BLaER1 treated with 17β-estradiol and CSF1 and Interleukin-3, amounts not matched to agents 10 nM and 100 nM (cell line): ENCODE results near the gene HMGCS1.

ENCODE experiments used
- H3K27ac ChIP-seq, 11 experiments: shearing (Covaris generic); formaldehyde crosslinking; 2 replicates each; pipeline ENCODE4 v1.8.1; 2022
- H3K27me3 ChIP-seq, 11 experiments: shearing (Covaris generic); formaldehyde crosslinking; 2 replicates each; pipeline ENCODE4 v1.8.1; 2022
- H3K36me3 ChIP-seq, 11 experiments: shearing (Covaris generic); formaldehyde crosslinking; 2 replicates each; pipeline ENCODE4 v1.8.1; 2022
- H3K4me1 ChIP-seq, 10 experiments: shearing (Covaris generic); formaldehyde crosslinking; 2 replicates each; pipeline ENCODE4 v1.8.1; 2022
- H3K4me2 ChIP-seq, 11 experiments: shearing (Covaris generic); formaldehyde crosslinking; 2 replicates each; pipeline ENCODE4 v1.8.1; 2022
- H3K4me3 ChIP-seq, 10 experiments: shearing (Covaris generic); formaldehyde crosslinking; 2 replicates each; pipeline ENCODE4 v1.8.1; 2022
- H3K9ac ChIP-seq, 11 experiments: shearing (Covaris generic); formaldehyde crosslinking; 2 replicates each; pipeline ENCODE4 v1.8.1; 2022
- H3K9me3 ChIP-seq, 11 experiments: shearing (Covaris generic); formaldehyde crosslinking; replicated peaks in 1 of 11; 2 replicates each; pipeline ENCODE4 v1.8.1; 2022
- H4K20me1 ChIP-seq, 11 experiments: shearing (Covaris generic); formaldehyde crosslinking; 2 replicates each; pipeline ENCODE4 v1.8.1; 2022
- Cebpa-rat ChIP-seq, 11 experiments: shearing (Covaris generic); IDR thresholded peaks; 2 replicates each; pipeline ENCODE4 v1.8.1; 2022

Gene HMGCS1

GRCh38 chr5:43313035-43313853 lies at the start of gene HMGCS1:
HMGCS1 (minus strand) TSS chr5:43313412; CDS start chr5:43298965, 14,447 bp downstream.
- no peak for TF ChIP-seq Cebpa-rat (IDR thresholded peaks at IDR 0.05)
- H3K36me3 ChIP-seq, result peaks cover 0 to 16% (median 11%) of the 10 kb centered on the region in 11 experiments; a peak in 10 of 22 replicates

GRCh38 chr5:43358726-43359125 lies 45.5 kb upstream of the HMGCS1 start:
- H3K4me2 ChIP-seq, result no peak overlapping the region
- no peaks in the 10 kb centered on the region for H3K27me3 ChIP-seq
- H3K9me3 ChIP-seq, result peaks cover 29 to 47% (median 33%) of the 10 kb centered on the region in 11 experiments
- H3K4me1 ChIP-seq, result no peaks in the 10 kb centered on the region
- H3K27ac ChIP-seq, result no peak overlapping the region
- no peak overlapping the region for H3K4me3 ChIP-seq
- H4K20me1 ChIP-seq, result no peaks in the 10 kb centered on the region
- H3K36me3 ChIP-seq, result 0 out of 22 replicates have a peak, but pooled peaks cover 0 to 10% (median 0%) of the 10 kb centered on the region in 11 experiments
- TF ChIP-seq Cebpa-rat (IDR thresholded peaks at IDR 0.05), result no peak
- H3K9ac ChIP-seq, result no peak overlapping the region

More at GRCh38 chr5:43313035-43313853, at the start of gene HMGCS1:
- peaks cover 0 to 23% (median 9%) of the 10 kb centered on the region in 11 experiments; a peak in 8 of 22 replicates for H3K9me3 ChIP-seq
- H3K27me3 ChIP-seq, result no peaks in the 10 kb centered on the region
- peak within 1 kb of the TSS; percentile 76 to 97 (median 94) for H3K4me2 ChIP-seq
- H3K27ac ChIP-seq, result peak within 1 kb of the TSS; percentile 78 to 89 (median 84)
- peak within 1 kb of the TSS; percentile 74 to 88 (median 85) for H3K4me3 ChIP-seq
- H3K9ac ChIP-seq, result peak within 1 kb of the TSS; percentile 85 to 93 (median 88)
- peaks cover 17 to 43% (median 31%) of the 10 kb centered on the region in 10 experiments for H3K4me1 ChIP-seq
- H4K20me1 ChIP-seq, result peaks cover 0 to 46% (median 40%) of the 10 kb centered on the region in 11 experiments; a peak in 14 of 22 replicates

- no peaks in the 10 kb centered on the region for H3K4me1 ChIP-seq
- no peak overlapping the region for H3K4me2 ChIP-seq
- H3K36me3 ChIP-seq, result 0 out of 22 replicates have a peak, but pooled peaks cover 0 to 10% (median 0%) of the 10 kb centered on the region in 11 experiments
- no peaks in the 10 kb centered on the region for H3K27me3 ChIP-seq
- peaks cover 29 to 47% (median 33%) of the 10 kb centered on the region in 11 experiments for H3K9me3 ChIP-seq
- TF ChIP-seq Cebpa-rat (IDR thresholded peaks at IDR 0.05), result no peak
- no peak overlapping the region for H3K9ac ChIP-seq
- no peak overlapping the region for H3K4me3 ChIP-seq
- H3K27ac ChIP-seq, result no peak overlapping the region
- no peaks in the 10 kb centered on the region for H4K20me1 ChIP-seq
These were observed 45.1 kb upstream of the HMGCS1 start for GRCh38 chr5:43358301-43358700.

- no peaks in the 10 kb centered on the region for H3K4me1 ChIP-seq
- no peak overlapping the region for H3K27ac ChIP-seq
- TF ChIP-seq Cebpa-rat (IDR thresholded peaks at IDR 0.05), result no peak
- H3K27me3 ChIP-seq, result no peaks in the 10 kb centered on the region
- H3K4me3 ChIP-seq, result no peak overlapping the region
- H4K20me1 ChIP-seq, result no peaks in the 10 kb centered on the region
- H3K4me2 ChIP-seq, result no peak overlapping the region
- 0 out of 22 replicates have a peak, but pooled peaks cover 0 to 10% (median 0%) of the 10 kb centered on the region in 11 experiments for H3K36me3 ChIP-seq
- peaks cover 29 to 47% (median 33%) of the 10 kb centered on the region in 11 experiments for H3K9me3 ChIP-seq
- no peak overlapping the region for H3K9ac ChIP-seq
These were observed 44.7 kb upstream of the HMGCS1 start for GRCh38 chr5:43357878-43358281.

- Histone ChIP-seq H3K9ac (no peak overlapping the region), H3K4me2 (no peak overlapping the region), H3K4me1 (no peaks in the 10 kb centered on the region), H4K20me1 (no peaks in the 10 kb centered on the region), H3K36me3 (0 out of 22 replicates have a peak, but pooled peaks cover 0 to 10% (median 0%) of the 10 kb centered on the region in 11 experiments), H3K27me3 (no peaks in the 10 kb centered on the region), H3K9me3 (peaks cover 29 to 46% (median 33%) of the 10 kb centered on the region in 11 experiments), H3K4me3 (no peak overlapping the region), H3K27ac (no peak overlapping the region)
- no peak for TF ChIP-seq Cebpa-rat (IDR thresholded peaks at IDR 0.05)
These were observed 43.9 kb upstream of the HMGCS1 start for GRCh38 chr5:43357067-43357466.

GRCh38 chr5:43354774-43355173 lies 41.6 kb upstream of the HMGCS1 start:
- Histone ChIP-seq H4K20me1 (no peaks in the 10 kb centered on the region), H3K9ac (no peak overlapping the region), H3K36me3 (0 out of 22 replicates have a peak, but pooled peaks cover 0 to 7% (median 0%) of the 10 kb centered on the region in 11 experiments), H3K4me1 (no peaks in the 10 kb centered on the region), H3K27ac (no peak overlapping the region), H3K4me3 (no peak overlapping the region), H3K4me2 (no peak overlapping the region), H3K9me3 (peaks cover 10 to 23% (median 12%) of the 10 kb centered on the region in 11 experiments), H3K27me3 (no peaks in the 10 kb centered on the region)
- no peak for TF ChIP-seq Cebpa-rat (IDR thresholded peaks at IDR 0.05)

GRCh38 chr5:43353668-43354067 lies 40.5 kb upstream of the HMGCS1 start:
- no peaks in the 10 kb centered on the region for H3K36me3 ChIP-seq
- no peak overlapping the region for H3K4me3 ChIP-seq
- TF ChIP-seq Cebpa-rat (IDR thresholded peaks at IDR 0.05), result no peak
- H3K27me3 ChIP-seq, result no peaks in the 10 kb centered on the region
- H3K9me3 ChIP-seq, result peaks cover 0 to 12% (median under 1%) of the 10 kb centered on the region in 11 experiments; a peak in 15 of 22 replicates
- H4K20me1 ChIP-seq, result no peaks in the 10 kb centered on the region
- no peak overlapping the region for H3K4me2 ChIP-seq
- H3K27ac ChIP-seq, result no peak overlapping the region
- H3K9ac ChIP-seq, result no peak overlapping the region
- no peaks in the 10 kb centered on the region for H3K4me1 ChIP-seq

- Histone ChIP-seq H3K4me1 (no peaks in the 10 kb centered on the region), H3K9me3 (peaks cover 0 to 4% (median 0%) of the 10 kb centered on the region in 11 experiments; a peak in 3 of 22 replicates), H3K36me3 (no peaks in the 10 kb centered on the region), H4K20me1 (no peaks in the 10 kb centered on the region), H3K27me3 (no peaks in the 10 kb centered on the region), H3K4me2 (no peak overlapping the region), H3K4me3 (no peak overlapping the region), H3K27ac (no peak overlapping the region), H3K9ac (no peak overlapping the region)
- no peak for TF ChIP-seq Cebpa-rat (IDR thresholded peaks at IDR 0.05)
These were observed 39.7 kb upstream of the HMGCS1 start for GRCh38 chr5:43352915-43353314.

- H3K27ac ChIP-seq, result no peak overlapping the region
These were observed 38.9 kb upstream of the HMGCS1 start for GRCh38 chr5:43352131-43352530.

More at GRCh38 chr5:43352131-43352530, 38.9 kb upstream of the HMGCS1 start:
- Histone ChIP-seq H4K20me1 (no peaks in the 10 kb centered on the region), H3K36me3 (no peaks in the 10 kb centered on the region), H3K27me3 (no peaks in the 10 kb centered on the region), H3K4me1 (no peaks in the 10 kb centered on the region), H3K4me3 (no peak overlapping the region), H3K4me2 (no peak overlapping the region), H3K9ac (no peak overlapping the region), H3K9me3 (peaks cover 0 to 8% (median 0%) of the 10 kb centered on the region in 11 experiments; a peak in 2 of 22 replicates)
- TF ChIP-seq Cebpa-rat (IDR thresholded peaks at IDR 0.05), result no peak
